Choroid plexus epithelial cell (primary cell): ENCODE results near the gene CMYA5.

Experiments
- DNase-seq: peaks from one replicate; pipeline ENCODE4 v3.0.0-alpha.2; 2010; ENCODE audit warnings: low read depth
- H3K4me3 ChIP-seq: 2 replicates; pipeline ENCODE4 v1.5.1; 2011; ENCODE audit warnings: low read depth, mild to moderate bottlenecking, control low read depth, low read length, moderate library complexity
- CTCF ChIP-seq: conservative IDR thresholded peaks from 2 replicates; pipeline ENCODE4 v1.5.1; 2011; ENCODE audit warnings: low read depth, mild to moderate bottlenecking, control low read depth, inconsistent platforms, low read length, moderate library complexity

CMYA5 gene

GRCh38 chr5:79689541-79690466 is at the start of gene CMYA5:
CMYA5 (plus strand) TSS chr5:79689836; CDS start chr5:79689908, 72 bp downstream.
- DNase-seq = peak; percentile 31
- H3K4me3 ChIP-seq = peak within 1 kb of the TSS; percentile 62

GRCh38 chr5:79640571-79641055 is 49.0 kb upstream of the CMYA5 start:
- no peak overlapping the region for H3K4me3 ChIP-seq
- peak; percentile 2 for DNase-seq
- no peak for TF ChIP-seq CTCF

More at GRCh38 chr5:79689541-79690466, at the start of gene CMYA5:
- no peak for TF ChIP-seq CTCF

GRCh38 chr5:79641414-79641813 is 48.2 kb upstream of the CMYA5 start:
- DNase-seq = peak; percentile 2
- no peak overlapping the region for H3K4me3 ChIP-seq
- no peak for TF ChIP-seq CTCF

- DNase-seq = peak; percentile 43
- no peak for TF ChIP-seq CTCF
- no peak overlapping the region for H3K4me3 ChIP-seq
These were observed 47.4 kb upstream of the CMYA5 start for GRCh38 chr5:79642210-79642609.

- DNase-seq = no peak
- no peak overlapping the region for H3K4me3 ChIP-seq
- TF ChIP-seq CTCF = no peak
These were observed 35.8 kb upstream of the CMYA5 start for GRCh38 chr5:79653843-79654242.

- no peak for DNase-seq
- no peak for TF ChIP-seq CTCF
- H3K4me3 ChIP-seq = no peak overlapping the region
These were observed 26.4 kb upstream of the CMYA5 start for GRCh38 chr5:79663212-79663611.

- no peak for TF ChIP-seq CTCF
- no peak overlapping the region for H3K4me3 ChIP-seq
- DNase-seq = peak; percentile 10
These were observed 22.9 kb upstream of the CMYA5 start for GRCh38 chr5:79666758-79667157.
